VCaP (cell line): ENCODE data around the gene RDH14.

Experiments used
- H3K27ac ChIP-seq: fragments of 450-650 bp; 2 replicates; pipeline ENCODE4 v1.5.1; 2017
- TF ChIP-seq, protein P1 (sequence below): fragments of 450-650 bp; conservative IDR thresholded peaks from 2 replicates; pipeline ENCODE4 v1.5.1; 2017; ENCODE audit warnings: mild to moderate bottlenecking, moderate library complexity

The RDH14 gene

GRCh38 chr2:18588802-18589201 is 28.3 kb upstream of the RDH14 start:
- H3K27ac ChIP-seq: no peak overlapping the region
- TF ChIP-seq, protein P1, sequence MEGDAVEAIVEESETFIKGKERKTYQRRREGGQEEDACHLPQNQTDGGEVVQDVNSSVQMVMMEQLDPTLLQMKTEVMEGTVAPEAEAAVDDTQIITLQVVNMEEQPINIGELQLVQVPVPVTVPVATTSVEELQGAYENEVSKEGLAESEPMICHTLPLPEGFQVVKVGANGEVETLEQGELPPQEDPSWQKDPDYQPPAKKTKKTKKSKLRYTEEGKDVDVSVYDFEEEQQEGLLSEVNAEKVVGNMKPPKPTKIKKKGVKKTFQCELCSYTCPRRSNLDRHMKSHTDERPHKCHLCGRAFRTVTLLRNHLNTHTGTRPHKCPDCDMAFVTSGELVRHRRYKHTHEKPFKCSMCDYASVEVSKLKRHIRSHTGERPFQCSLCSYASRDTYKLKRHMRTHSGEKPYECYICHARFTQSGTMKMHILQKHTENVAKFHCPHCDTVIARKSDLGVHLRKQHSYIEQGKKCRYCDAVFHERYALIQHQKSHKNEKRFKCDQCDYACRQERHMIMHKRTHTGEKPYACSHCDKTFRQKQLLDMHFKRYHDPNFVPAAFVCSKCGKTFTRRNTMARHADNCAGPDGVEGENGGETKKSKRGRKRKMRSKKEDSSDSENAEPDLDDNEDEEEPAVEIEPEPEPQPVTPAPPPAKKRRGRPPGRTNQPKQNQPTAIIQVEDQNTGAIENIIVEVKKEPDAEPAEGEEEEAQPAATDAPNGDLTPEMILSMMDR: no peak

DNA sequence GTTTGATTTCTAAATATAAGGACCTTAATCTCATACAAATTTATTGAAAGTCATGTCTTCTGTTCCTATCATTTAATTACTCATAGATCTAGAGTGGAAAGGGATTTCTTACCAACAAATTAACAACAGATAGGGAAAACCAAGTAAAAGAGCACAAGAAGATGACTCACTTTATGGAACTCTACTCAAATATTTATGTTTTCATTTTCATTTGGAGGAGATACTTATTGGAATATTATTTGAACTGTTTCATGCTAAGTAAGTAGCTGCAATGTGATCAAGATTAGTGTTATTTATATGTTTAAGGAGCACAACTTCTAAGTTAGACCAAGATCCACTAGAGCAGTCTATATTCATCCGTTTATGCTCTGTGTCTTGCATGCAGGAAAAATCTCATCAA is 27.6 kb upstream of the RDH14 start:
- H3K27ac ChIP-seq: no peak overlapping the region
- TF ChIP-seq, protein P1: no peak

- no peak overlapping the region for H3K27ac ChIP-seq
- TF ChIP-seq, protein P1: no peak
Observed at GRCh38 chr2:18585526-18585925, 25.1 kb upstream of the RDH14 start.

- no peak overlapping the region for H3K27ac ChIP-seq
- TF ChIP-seq, protein P1: no peak
Observed at GRCh38 chr2:18584608-18584954, 24.1 kb upstream of the RDH14 start.

- TF ChIP-seq, protein P1: no peak
- H3K27ac ChIP-seq: no peak overlapping the region
Observed at GRCh38 chr2:18583905-18584607, 23.6 kb upstream of the RDH14 start.

DNA sequence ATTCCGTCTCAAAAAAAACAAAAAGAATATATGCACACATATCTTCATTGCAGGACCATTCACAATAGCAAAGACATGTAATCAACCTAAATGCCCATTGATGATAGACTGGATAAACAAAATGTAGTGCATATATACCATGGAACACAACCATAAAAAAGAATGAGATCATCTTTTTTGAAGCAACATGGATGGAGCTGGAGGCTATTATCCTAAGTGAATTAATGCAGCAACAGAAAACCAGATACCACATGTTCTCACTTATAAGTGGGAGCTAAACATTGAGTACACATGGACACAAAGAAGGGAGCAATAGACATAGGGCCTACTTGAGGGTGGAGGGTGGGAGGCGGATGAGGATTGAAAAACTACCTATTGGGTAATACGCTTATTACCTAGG is 20.2 kb upstream of the RDH14 start:
- TF ChIP-seq, protein P1: no peak
- H3K27ac ChIP-seq: no peak overlapping the region

GRCh38 chr2:18578033-18578432 is 17.6 kb upstream of the RDH14 start:
- no peak overlapping the region for H3K27ac ChIP-seq
- TF ChIP-seq, protein P1: no peak
